ENCODE measurements around the gene PTGDS. TPM values are rescaled to one million over a fixed set of nuclear protein-coding genes. Genes with fewer than 3 reads are reported as not detected.
A peak's percentile ranks its signal among the peaks of the same experiment; 100 is the strongest.

PTGDS gene
- total RNA-seq, 3 donors from 2014 or later (not counting 1 experiment from before 2014, with no cell fraction given): 157 to 361 (median 296) TPM

DNA sequence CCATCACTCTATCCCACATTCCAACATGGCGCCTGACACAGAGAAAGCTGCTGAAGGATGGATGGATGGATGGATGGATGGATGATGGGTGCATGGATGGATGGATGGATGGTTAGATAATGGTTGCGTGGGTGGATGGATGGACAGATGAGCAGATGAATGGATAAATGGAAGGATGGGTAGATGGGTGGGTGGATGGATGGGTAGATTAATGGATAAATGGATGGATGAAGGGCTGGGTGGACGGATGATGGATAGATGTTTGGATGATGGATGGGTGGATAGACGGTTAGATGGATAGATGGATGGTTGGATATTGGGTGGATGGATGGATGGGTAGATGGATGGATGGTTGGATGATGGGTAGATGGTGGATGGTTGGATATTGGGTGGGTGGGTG lies 20.7 kb upstream of the PTGDS start:
- intact Hi-C loops (cut with micrococcal nuclease): no loop called here
- no peaks in the 10 kb centered on the region for H3K36me3 Mint-ChIP-seq
- no peak overlapping the region for H3K4me3 Mint-ChIP-seq
- Histone ChIP-seq H3K27ac (ENCODE audit: low read length) (no peak overlapping the region), H3K9me3 (ENCODE audit: control insufficient read depth, insufficient read depth, low read length) (no peaks in the 10 kb centered on the region), H3K4me1 (ENCODE audit: control insufficient read depth, insufficient read depth, low read length) (peaks cover 47% of the 10 kb centered on the region), H3K27me3 (ENCODE audit: control insufficient read depth, insufficient read depth, low read length) (no peaks in the 10 kb centered on the region), H3K36me3 (ENCODE audit: control insufficient read depth, insufficient read depth, low read length) (no peaks in the 10 kb centered on the region), H3K4me3 (ENCODE audit: low read length) (no peak overlapping the region)
- ATAC-seq: no peak
- 98% methylated on average over 4 of the region's 4 CpGs for WGBS (ENCODE audit: insufficient coverage)
- no peak for DNase-seq
- no peaks in the 10 kb centered on the region for H3K27me3 Mint-ChIP-seq (ENCODE audit: low read depth in 2 of 2)
- H3K4me1 Mint-ChIP-seq: peaks cover 7 to 61% of the 10 kb centered on the region in 2 donors
- peak overlapping the region in 1 of 2 donors; percentile 72 for H3K27ac Mint-ChIP-seq
- TF ChIP-seq, protein P1, sequence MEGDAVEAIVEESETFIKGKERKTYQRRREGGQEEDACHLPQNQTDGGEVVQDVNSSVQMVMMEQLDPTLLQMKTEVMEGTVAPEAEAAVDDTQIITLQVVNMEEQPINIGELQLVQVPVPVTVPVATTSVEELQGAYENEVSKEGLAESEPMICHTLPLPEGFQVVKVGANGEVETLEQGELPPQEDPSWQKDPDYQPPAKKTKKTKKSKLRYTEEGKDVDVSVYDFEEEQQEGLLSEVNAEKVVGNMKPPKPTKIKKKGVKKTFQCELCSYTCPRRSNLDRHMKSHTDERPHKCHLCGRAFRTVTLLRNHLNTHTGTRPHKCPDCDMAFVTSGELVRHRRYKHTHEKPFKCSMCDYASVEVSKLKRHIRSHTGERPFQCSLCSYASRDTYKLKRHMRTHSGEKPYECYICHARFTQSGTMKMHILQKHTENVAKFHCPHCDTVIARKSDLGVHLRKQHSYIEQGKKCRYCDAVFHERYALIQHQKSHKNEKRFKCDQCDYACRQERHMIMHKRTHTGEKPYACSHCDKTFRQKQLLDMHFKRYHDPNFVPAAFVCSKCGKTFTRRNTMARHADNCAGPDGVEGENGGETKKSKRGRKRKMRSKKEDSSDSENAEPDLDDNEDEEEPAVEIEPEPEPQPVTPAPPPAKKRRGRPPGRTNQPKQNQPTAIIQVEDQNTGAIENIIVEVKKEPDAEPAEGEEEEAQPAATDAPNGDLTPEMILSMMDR (IDR thresholded peaks at IDR 0.05): no peak
- H3K9me3 Mint-ChIP-seq: peaks cover 4 to 5% of the 10 kb centered on the region in 2 donors

DNA sequence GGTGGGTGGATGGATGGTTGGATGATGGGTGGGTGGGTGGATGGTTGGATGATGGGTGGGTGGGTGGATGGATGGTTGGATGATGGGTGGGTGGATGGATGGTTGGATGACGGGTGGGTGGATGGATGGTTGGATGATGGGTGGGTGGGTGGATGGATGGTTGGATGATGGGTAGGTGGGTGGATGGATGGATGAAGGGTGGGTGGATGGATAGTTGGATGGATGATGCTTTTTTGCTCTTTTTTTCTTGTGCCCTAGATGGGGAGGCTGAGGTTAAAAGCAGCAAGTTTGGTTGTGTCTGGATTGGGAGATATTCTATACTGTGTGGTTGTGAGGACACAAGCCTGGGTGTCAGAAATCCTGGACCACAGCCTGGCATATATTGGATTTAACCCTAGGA lies 19.8 kb upstream of the PTGDS start:
- Histone ChIP-seq H3K4me1 (ENCODE audit: control insufficient read depth, insufficient read depth, low read length) (peaks cover 56% of the 10 kb centered on the region), H3K27ac (ENCODE audit: low read length) (peak overlapping the region; percentile 4), H3K36me3 (ENCODE audit: control insufficient read depth, insufficient read depth, low read length) (no peaks in the 10 kb centered on the region), H3K4me3 (ENCODE audit: low read length) (no peak overlapping the region), H3K27me3 (ENCODE audit: control insufficient read depth, insufficient read depth, low read length) (no peaks in the 10 kb centered on the region), H3K9me3 (ENCODE audit: control insufficient read depth, insufficient read depth, low read length) (no peaks in the 10 kb centered on the region)
- H3K4me3 Mint-ChIP-seq: peak overlapping the region; percentile 40
- H3K4me1 Mint-ChIP-seq: peaks cover 13 to 69% of the 10 kb centered on the region in 2 donors
- TF ChIP-seq, protein P1 (IDR thresholded peaks at IDR 0.05): no peak
- no peaks in the 10 kb centered on the region for H3K27me3 Mint-ChIP-seq (ENCODE audit: low read depth in 2 of 2)
- H3K36me3 Mint-ChIP-seq: no peaks in the 10 kb centered on the region
- intact Hi-C loops (cut with micrococcal nuclease): no loop called here
- peaks cover 4 to 5% of the 10 kb centered on the region in 2 donors for H3K9me3 Mint-ChIP-seq
- DNase-seq: no peak
- no peak for ATAC-seq
- WGBS (ENCODE audit: insufficient coverage): 100% methylated on average over 1 of the region's 1 CpG
- peak overlapping the region in 1 of 2 donors; percentile 85 for H3K27ac Mint-ChIP-seq

DNA sequence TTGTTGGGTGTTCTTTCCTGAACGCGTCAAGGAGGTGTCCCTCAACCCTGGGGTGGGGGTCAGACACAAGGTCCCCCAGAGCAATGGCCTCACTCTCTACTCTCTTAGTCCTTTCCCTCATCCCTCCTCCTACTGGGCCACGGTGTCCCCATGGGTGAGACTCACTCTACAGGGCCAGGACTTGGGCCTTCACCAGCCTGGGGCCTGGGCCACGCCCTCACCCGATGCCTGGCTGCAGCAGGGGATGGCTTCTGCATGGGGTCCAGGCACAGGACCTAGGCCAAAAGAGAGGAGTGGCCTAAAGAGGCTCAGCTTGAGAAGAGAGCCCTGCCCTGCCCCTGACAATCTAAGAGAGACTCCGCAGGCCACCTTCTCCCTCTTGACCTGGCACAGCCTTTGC lies 19.4 kb upstream of the PTGDS start:
- Mint-ChIP-seq H3K4me3 (no peak overlapping the region), H3K27me3 (ENCODE audit: low read depth in 2 of 2) (no peaks in the 10 kb centered on the region), H3K9me3 (peaks cover 4 to 5% of the 10 kb centered on the region in 2 donors), H3K36me3 (no peaks in the 10 kb centered on the region), H3K4me1 (peaks cover 17 to 74% of the 10 kb centered on the region in 2 donors), H3K27ac (peak overlapping the region; percentile 85 to 87)
- intact Hi-C loops (cut with micrococcal nuclease): no loop called here
- H3K4me3 ChIP-seq (ENCODE audit: low read length): no peak overlapping the region
- peak overlapping the region; percentile 90 for H3K27ac ChIP-seq (ENCODE audit: low read length)
- DNase-seq (no peak), ATAC-seq (no peak)
- no peaks in the 10 kb centered on the region for H3K36me3 ChIP-seq (ENCODE audit: control insufficient read depth, insufficient read depth, low read length)
- TF ChIP-seq, protein P1 (IDR thresholded peaks at IDR 0.05): no peak
- H3K4me1 ChIP-seq (ENCODE audit: control insufficient read depth, insufficient read depth, low read length): peaks cover 60% of the 10 kb centered on the region
- no peaks in the 10 kb centered on the region for H3K9me3 ChIP-seq (ENCODE audit: control insufficient read depth, insufficient read depth, low read length)
- H3K27me3 ChIP-seq (ENCODE audit: control insufficient read depth, insufficient read depth, low read length): no peaks in the 10 kb centered on the region
- 93% methylated on average over 6 of the region's 6 CpGs for WGBS (ENCODE audit: insufficient coverage)

DNA sequence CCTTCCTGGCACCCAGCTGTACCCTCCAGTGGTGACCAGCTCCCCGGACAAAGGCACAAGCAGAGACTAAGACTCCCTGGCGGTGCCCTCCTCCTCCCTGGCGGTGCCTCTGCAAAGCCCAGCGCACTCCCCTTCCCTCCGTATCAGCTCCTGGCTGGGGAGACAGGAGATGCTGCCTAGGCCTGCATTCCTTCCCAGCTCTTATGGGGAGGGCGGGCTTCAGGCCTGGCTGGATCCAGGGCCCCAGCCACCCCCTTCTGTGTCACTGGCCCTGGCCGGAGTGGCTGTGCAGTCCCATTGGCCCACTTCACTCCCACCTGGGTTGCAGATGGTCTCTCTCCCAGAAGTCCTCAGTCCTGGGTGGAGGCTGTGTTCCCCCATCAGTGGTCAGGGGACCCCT lies 18.8 kb upstream of the PTGDS start:
- intact Hi-C loops (cut with micrococcal nuclease): no loop called here

More for the DNA sequence above, 18.8 kb upstream of the PTGDS start:
- Mint-ChIP-seq H3K4me3 (no peak overlapping the region), H3K9me3 (peaks cover 4 to 5% of the 10 kb centered on the region in 2 donors), H3K27me3 (ENCODE audit: low read depth in 2 of 2) (no peaks in the 10 kb centered on the region), H3K36me3 (no peaks in the 10 kb centered on the region), H3K4me1 (peaks cover 22 to 80% of the 10 kb centered on the region in 2 donors), H3K27ac (peak overlapping the region; percentile 85 to 87)
- H3K36me3 ChIP-seq (ENCODE audit: control insufficient read depth, insufficient read depth, low read length): no peaks in the 10 kb centered on the region
- peaks cover 66% of the 10 kb centered on the region for H3K4me1 ChIP-seq (ENCODE audit: control insufficient read depth, insufficient read depth, low read length)
- no peak overlapping the region for H3K4me3 ChIP-seq (ENCODE audit: low read length)
- DNase-seq (no peak), ATAC-seq (no peak)
- 97% methylated on average over 7 of the region's 7 CpGs for WGBS (ENCODE audit: insufficient coverage)
- TF ChIP-seq, protein P1 (IDR thresholded peaks at IDR 0.05): no peak
- H3K27me3 ChIP-seq (ENCODE audit: control insufficient read depth, insufficient read depth, low read length): no peaks in the 10 kb centered on the region
- no peaks in the 10 kb centered on the region for H3K9me3 ChIP-seq (ENCODE audit: control insufficient read depth, insufficient read depth, low read length)
- H3K27ac ChIP-seq (ENCODE audit: low read length): peak overlapping the region; percentile 90

All from natural killer cell (primary cell).